HepG2 (cell line): ENCODE results near the gene TRPC3. TPM values are rescaled to one million over a fixed set of nuclear protein-coding genes. Genes with fewer than 3 reads are reported as not detected.

Experiments used
- ATAC-seq: fragments of 200-7000 bp; cut with Tn5 transposase; 3 replicates; pipeline ENCODE4 v1.9.1; 2020; ENCODE audit warnings: mild to moderate bottlenecking, moderate library complexity
- BruUV-seq: library from RNA; stranded (reverse); fragments of 400-500 nt; replicated peaks from 2 replicates; lab custom pipeline; 2021; lab: Mats Ljungman, UMichigan
- CTCF ChIA-PET: fragments of 300-600 bp; formaldehyde crosslinking; extraction: SDS; loops from one replicate; lab custom pipeline; 2021; ENCODE audit warnings: low total read pairs, inconsistent platforms, low intra/inter-chr PET ratio; lab: Yijun Ruan, JAX
- POLR2A ChIA-PET: fragments of 350-600 bp; sonication (Branson Sonifier 250); formaldehyde crosslinking; loops from one replicate; lab custom pipeline; 2020; ENCODE audit warnings: antibody characterized with exemption, inconsistent platforms; lab: Yijun Ruan, JAX
- DNase-seq: peaks from one replicate; pipeline ENCODE4 v3.0.0-alpha.2; 2015; ENCODE audit warnings: low spot score
- FAIRE-seq: peaks from 3 replicates; lab custom pipeline; 2011; peaks lifted over from hg19 to GRCh38; lab: Jason Lieb, UNC
- H2AFZ ChIP-seq: one replicate; pipeline ENCODE4 v1.6.1; 2011; ENCODE audit warnings: low read length, inconsistent platforms
- H3K27ac ChIP-seq: fragments of 300-600 bp; 3 replicates; pipeline ENCODE4 v1.8.0; 2011; ENCODE audit warnings: mixed run types, mild to moderate bottlenecking, mixed read lengths, low read length, inconsistent platforms; ENCODE audit not compliant: insufficient read depth; ENCODE audit errors: extremely low read length
- H3K27me3 ChIP-seq, 2 experiments: fragments of 200-600 bp in 1 of 2; 2 replicates in 1 of 2; 3 replicates in 1 of 2; pipeline versions ENCODE4 v1.6.0 to v1.8.0; 2011; ENCODE audit warnings: low read length in 2 of 2, mild to moderate bottlenecking in 2 of 2, moderate library complexity in 2 of 2, inconsistent platforms in 1 of 2; ENCODE audit not compliant: insufficient read depth in 2 of 2, control insufficient read depth in 1 of 2
- H3K36me3 ChIP-seq, 2 experiments: fragments of 200-600 bp in 1 of 2; replicated peaks in 1 of 2; 2 replicates in 1 of 2; 3 replicates in 1 of 2; pipeline versions ENCODE4 v1.5.1 to v1.8.0; 2011; ENCODE audit warnings: low read length in 2 of 2, inconsistent platforms in 1 of 2; ENCODE audit not compliant: insufficient read depth in 2 of 2, control insufficient read depth in 1 of 2
- H3K4me1 ChIP-seq: 2 replicates; pipeline ENCODE4 v1.5.1; 2012; ENCODE audit warnings: low read length, inconsistent platforms; ENCODE audit not compliant: insufficient read depth
- H3K4me2 ChIP-seq: 2 replicates; pipeline ENCODE4 v1.6.0; 2011; ENCODE audit warnings: low read depth, low read length, inconsistent platforms
- H3K4me3 ChIP-seq, 3 experiments: fragments of 200-600 bp in 1 of 3; sonication (generic), shearing (Covaris generic) in 1 of 3; replicated peaks in 1 of 3; 2 replicates each; pipeline ENCODE4 v1.5.1; 2011 to 2016; ENCODE audit warnings: low read length in 3 of 3, inconsistent platforms in 2 of 3, low read depth in 2 of 3, mild to moderate bottlenecking in 2 of 3, control low read depth in 1 of 3, mixed read lengths in 1 of 3; ENCODE audit not compliant: insufficient read depth in 1 of 3
- H3K79me2 ChIP-seq: one replicate; pipeline ENCODE4 v1.6.1; 2011; ENCODE audit warnings: low read length, inconsistent platforms; ENCODE audit not compliant: insufficient read depth
- H3K9ac ChIP-seq: 2 replicates; pipeline ENCODE4 v1.6.0; 2011; ENCODE audit warnings: mild to moderate bottlenecking, low read depth, low read length, inconsistent platforms; ENCODE audit not compliant: insufficient read depth
- H3K9me3 ChIP-seq: 2 replicates; pipeline ENCODE4 v1.5.1; 2012; ENCODE audit warnings: mild to moderate bottlenecking, low read length
- H4K20me1 ChIP-seq: 2 replicates; pipeline ENCODE4 v1.6.0; 2011; ENCODE audit warnings: inconsistent platforms, mild to moderate bottlenecking, low read length, moderate library complexity; ENCODE audit not compliant: insufficient read depth
- ATF7 ChIP-seq, 2 experiments: fragments of 450-650 bp in 1 of 2; sonication (generic) in 1 of 2; formaldehyde crosslinking in 1 of 2; IDR thresholded peaks; 2 replicates each; pipeline versions ENCODE4 v1.4.0 to v1.6.1; 2016 to 2020; ENCODE audit warnings: antibody characterized with exemption in 1 of 2, mild to moderate bottlenecking in 1 of 2, missing genetic modification reagents in 1 of 2
- EEA1 ChIP-seq: sonication (generic); formaldehyde crosslinking; IDR thresholded peaks from 2 replicates; pipeline ENCODE4 v1.5.1; 2020; ENCODE audit warnings: mild to moderate bottlenecking, missing genetic modification reagents, borderline replicate concordance
- KLF16 ChIP-seq, 2 experiments: sonication (generic) in 1 of 2; formaldehyde crosslinking in 1 of 2; IDR thresholded peaks; 2 replicates each; pipeline versions ENCODE4 v1.6.1 to v1.8.0; 2016 to 2023; ENCODE audit warnings: missing genetic modification reagents in 2 of 2, missing compliant biosample characterization in 1 of 2
- MYNN ChIP-seq: sonication (generic); formaldehyde crosslinking; IDR thresholded peaks from 2 replicates; pipeline ENCODE4 v1.4.0; 2020; ENCODE audit warnings: mild to moderate bottlenecking, low read depth, missing genetic modification reagents
- NCOR1 ChIP-seq: fragments of 200-600 bp; sonication (generic); IDR thresholded peaks from 2 replicates; pipeline ENCODE4 v1.7.0; 2017; ENCODE audit warnings: antibody characterized with exemption, low read length, borderline replicate concordance
- SPEN ChIP-seq: sonication (generic); formaldehyde crosslinking; IDR thresholded peaks from 2 replicates; pipeline ENCODE4 v1.5.1; 2020; ENCODE audit warnings: low read depth, mild to moderate bottlenecking, missing genetic modification reagents
- TAF15 ChIP-seq: fragments of 200-400 bp; formaldehyde crosslinking; IDR thresholded peaks from one replicate; pipeline ENCODE4 v1.6.1; 2018; ENCODE audit warnings: mild to moderate bottlenecking, low read depth, low read length; ENCODE audit not compliant: poor library complexity, severe bottlenecking
- ZFP62 ChIP-seq: sonication (generic); formaldehyde crosslinking; IDR thresholded peaks from 2 replicates; pipeline ENCODE4 v1.4.0; 2020; ENCODE audit warnings: missing genetic modification reagents
- ZFP82 ChIP-seq: sonication (generic); formaldehyde crosslinking; IDR thresholded peaks from 2 replicates; pipeline ENCODE4 v1.5.1; 2020; ENCODE audit warnings: mild to moderate bottlenecking, missing genetic modification reagents, borderline replicate concordance
- ZNF256 ChIP-seq: sonication (generic); formaldehyde crosslinking; conservative IDR thresholded peaks from 2 replicates; pipeline ENCODE4 v1.4.0; 2020; ENCODE audit warnings: missing genetic modification reagents
- ZNF331 ChIP-seq: sonication (generic); formaldehyde crosslinking; IDR thresholded peaks from 2 replicates; pipeline ENCODE4 v1.4.0; 2020; ENCODE audit warnings: missing genetic modification reagents
- WGBS: methylation state at CpG from one replicate; pipeline ENCODE4 v1.1.6; 2017; ENCODE audit warnings: low lambda C conversion rate; 5-methylcytosine and 5-hydroxymethylcytosine counted together
- in situ Hi-C: cut with HindIII; loops from 2 replicates; pipeline ENCODE4 v1.10.0; 2017; ENCODE audit warnings: low pct_unique_long_range_greater_than_20kb; ENCODE audit not compliant: extremely low pct_ligation_motif_present
- intact Hi-C: fragments of 100-400 bp; cut with micrococcal nuclease; formaldehyde crosslinking; loops from one replicate; pipeline ENCODE4 v1.10.0; 2022; ENCODE audit not compliant: unreplicated experiment
- polyA plus RNA-seq, 8 experiments: library from polyadenylated mRNA; depleted of rRNA in 3 of 8; stranded (reverse) in 7 of 8; unstranded in 1 of 8; fragments of >200 nt; fragmentation: Illumina TruSeq in 4 of 8; extraction: Trizol in 4 of 8; gene quantifications; 2 replicates each; pipeline versions ENCODE4 v1.2.1 to v1.2.3, GENCODE V29; 2011 to 2016; ENCODE audit warnings: low read depth in 4 of 8, missing spikeins in 1 of 8, mixed read lengths in 1 of 8; ENCODE audit not compliant: insufficient read depth in 1 of 8
- total RNA-seq, 5 experiments: library from RNA; depleted of rRNA; stranded (reverse); fragments of >200 nt; fragmentation: Illumina TruSeq; extraction: Trizol; gene quantifications; 2 replicates each; pipeline ENCODE4 v1.2.3, GENCODE V29; 2016; ENCODE audit warnings: low read depth in 1 of 5
- TF ChIP-seq, protein P1 (sequence below): IDR thresholded peaks from 2 replicates; pipeline ENCODE4 v1.6.1; 2016; ENCODE audit warnings: mild to moderate bottlenecking
- TF ChIP-seq, protein P2 (sequence below): sonication (generic); formaldehyde crosslinking; conservative IDR thresholded peaks from 2 replicates; pipeline ENCODE4 v1.4.0; 2020; ENCODE audit warnings: missing genetic modification reagents
- TF ChIP-seq, protein P3 (sequence below): sonication (generic); formaldehyde crosslinking; IDR thresholded peaks from 2 replicates; pipeline ENCODE4 v1.5.1; 2020; ENCODE audit warnings: missing genetic modification reagents, mild to moderate bottlenecking, borderline replicate concordance
- TF ChIP-seq, protein P4 (sequence below): sonication (generic); formaldehyde crosslinking; IDR thresholded peaks from 2 replicates; pipeline ENCODE4 v1.8.0; 2022; ENCODE audit warnings: mild to moderate bottlenecking, missing genetic modification reagents, borderline replicate concordance

Gene TRPC3
- total and polyA plus RNA-seq, 2 of the 13 experiments (the other 11 are each of a cell fraction or from before 2014, with no cell fraction given), result not detected

DNA sequence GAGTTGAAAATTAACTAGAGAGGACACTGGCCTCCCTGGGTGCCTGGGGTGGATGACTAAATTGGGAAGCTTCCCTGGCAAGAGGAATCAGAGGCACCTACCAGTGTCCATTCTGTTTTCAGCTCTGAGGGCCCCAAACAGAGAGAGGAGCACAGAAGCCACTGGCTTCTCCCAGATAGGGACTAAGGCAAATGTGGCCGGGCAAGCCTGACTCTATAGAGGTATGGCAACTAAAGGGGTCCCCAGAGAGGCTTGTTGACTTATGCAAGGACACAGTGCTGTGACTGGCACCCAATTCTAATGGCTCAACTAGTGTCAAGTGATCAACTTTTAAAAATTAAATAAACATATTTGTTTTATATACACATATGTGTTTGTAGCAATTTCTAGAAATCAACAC lies 17.2 kb downstream of the TRPC3 start (continued):
- TF ChIP-seq, protein P1, sequence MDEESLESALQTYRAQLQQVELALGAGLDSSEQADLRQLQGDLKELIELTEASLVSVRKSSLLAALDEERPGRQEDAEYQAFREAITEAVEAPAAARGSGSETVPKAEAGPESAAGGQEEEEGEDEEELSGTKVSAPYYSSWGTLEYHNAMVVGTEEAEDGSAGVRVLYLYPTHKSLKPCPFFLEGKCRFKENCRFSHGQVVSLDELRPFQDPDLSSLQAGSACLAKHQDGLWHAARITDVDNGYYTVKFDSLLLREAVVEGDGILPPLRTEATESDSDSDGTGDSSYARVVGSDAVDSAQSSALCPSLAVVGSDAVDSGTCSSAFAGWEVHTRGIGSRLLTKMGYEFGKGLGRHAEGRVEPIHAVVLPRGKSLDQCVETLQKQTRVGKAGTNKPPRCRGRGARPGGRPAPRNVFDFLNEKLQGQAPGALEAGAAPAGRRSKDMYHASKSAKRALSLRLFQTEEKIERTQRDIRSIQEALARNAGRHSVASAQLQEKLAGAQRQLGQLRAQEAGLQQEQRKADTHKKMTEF (CRISPR knock-in tag), result no peak
- TF ChIP-seq NCOR1, result no peak

DNA sequence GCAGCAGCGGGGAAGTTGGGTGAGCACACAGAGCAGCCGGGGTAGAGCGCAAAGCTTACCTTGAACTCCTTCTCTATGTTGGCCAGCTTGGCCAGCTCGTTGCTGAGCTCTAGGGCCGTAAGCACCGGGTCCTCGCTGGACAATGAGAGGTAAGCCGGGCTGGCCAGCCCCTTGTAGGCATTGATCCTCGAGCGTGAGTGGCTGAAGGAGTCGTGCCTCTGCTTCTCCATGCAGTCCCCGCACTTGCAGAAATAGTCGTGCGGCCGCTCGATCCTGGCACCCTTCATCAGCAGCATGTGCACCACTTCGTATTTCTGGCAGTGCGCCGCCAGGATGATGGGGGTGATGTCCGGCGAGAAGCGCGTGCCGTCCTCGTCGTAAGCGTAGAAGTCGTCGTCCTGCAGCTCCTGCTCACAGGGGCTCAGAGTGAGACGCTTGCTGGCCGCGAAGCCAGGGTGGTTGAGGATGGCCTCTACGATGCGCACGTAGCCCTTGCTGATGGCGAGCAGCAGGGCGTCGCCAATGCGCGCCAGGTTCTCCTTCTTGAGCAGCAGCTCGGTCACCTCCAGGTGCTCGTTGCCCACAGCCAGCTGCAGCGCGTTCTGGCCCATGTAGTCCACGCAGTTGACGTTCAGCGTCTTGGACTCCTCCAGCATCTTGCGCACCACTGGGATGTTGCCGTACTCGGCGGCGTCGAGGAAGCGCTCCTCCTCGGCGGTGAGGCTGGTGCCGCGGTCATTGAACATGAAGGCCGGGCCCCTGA lies 19.5 kb downstream of the TRPC3 start:
- Histone ChIP-seq H3K27ac (no peak overlapping the region), H3K4me2 (no peak overlapping the region), H3K9ac (no peak overlapping the region), H3K9me3 (no peaks in the 10 kb centered on the region), H3K4me3 (no peak overlapping the region), H3K79me2 (no peaks in the 10 kb centered on the region), H3K36me3 (no peaks in the 10 kb centered on the region), H2AFZ (no peak overlapping the region), H4K20me1 (no peaks in the 10 kb centered on the region), H3K4me1 (no peaks in the 10 kb centered on the region), H3K27me3 (no peaks in the 10 kb centered on the region; a peak in 1 of 5 replicates)
- BruUV-seq, result no TSS peak
- intact Hi-C loops (no loop called here), in situ Hi-C loops (no loop called here)
- no peak for ATAC-seq
- no peak for DNase-seq
- 74% methylated on average over 44 of the region's 59 CpGs for WGBS
- FAIRE-seq, result no peak
- CTCF ChIA-PET, result no interaction called here
- POLR2A ChIA-PET, result no interaction called here
- TF ChIP-seq ZNF331 (CRISPR knock-in tag), result no peak
- TF ChIP-seq SPEN (CRISPR knock-in tag), result no peak
- TF ChIP-seq MYNN, result no peak
- TF ChIP-seq, protein P2, sequence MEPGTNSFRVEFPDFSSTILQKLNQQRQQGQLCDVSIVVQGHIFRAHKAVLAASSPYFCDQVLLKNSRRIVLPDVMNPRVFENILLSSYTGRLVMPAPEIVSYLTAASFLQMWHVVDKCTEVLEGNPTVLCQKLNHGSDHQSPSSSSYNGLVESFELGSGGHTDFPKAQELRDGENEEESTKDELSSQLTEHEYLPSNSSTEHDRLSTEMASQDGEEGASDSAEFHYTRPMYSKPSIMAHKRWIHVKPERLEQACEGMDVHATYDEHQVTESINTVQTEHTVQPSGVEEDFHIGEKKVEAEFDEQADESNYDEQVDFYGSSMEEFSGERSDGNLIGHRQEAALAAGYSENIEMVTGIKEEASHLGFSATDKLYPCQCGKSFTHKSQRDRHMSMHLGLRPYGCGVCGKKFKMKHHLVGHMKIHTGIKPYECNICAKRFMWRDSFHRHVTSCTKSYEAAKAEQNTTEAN (CRISPR knock-in tag), result no peak
- TF ChIP-seq EEA1 (CRISPR knock-in tag), result no peak
- TF ChIP-seq KLF16 (CRISPR knock-in tag; IDR thresholded peaks at IDR 0.05), result no peak
- TF ChIP-seq ZFP62, result no peak
- TF ChIP-seq TAF15, result no peak
- TF ChIP-seq ZFP82 (CRISPR knock-in tag), result no peak
- TF ChIP-seq ZNF256 (CRISPR knock-in tag), result no peak
- TF ChIP-seq, protein P3, sequence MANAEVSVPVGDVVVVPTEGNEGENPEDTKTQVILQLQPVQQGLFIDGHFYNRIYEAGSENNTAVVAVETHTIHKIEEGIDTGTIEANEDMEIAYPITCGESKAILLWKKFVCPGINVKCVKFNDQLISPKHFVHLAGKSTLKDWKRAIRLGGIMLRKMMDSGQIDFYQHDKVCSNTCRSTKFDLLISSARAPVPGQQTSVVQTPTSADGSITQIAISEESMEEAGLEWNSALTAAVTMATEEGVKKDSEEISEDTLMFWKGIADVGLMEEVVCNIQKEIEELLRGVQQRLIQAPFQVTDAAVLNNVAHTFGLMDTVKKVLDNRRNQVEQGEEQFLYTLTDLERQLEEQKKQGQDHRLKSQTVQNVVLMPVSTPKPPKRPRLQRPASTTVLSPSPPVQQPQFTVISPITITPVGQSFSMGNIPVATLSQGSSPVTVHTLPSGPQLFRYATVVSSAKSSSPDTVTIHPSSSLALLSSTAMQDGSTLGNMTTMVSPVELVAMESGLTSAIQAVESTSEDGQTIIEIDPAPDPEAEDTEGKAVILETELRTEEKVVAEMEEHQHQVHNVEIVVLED, result no peak
- TF ChIP-seq ATF7 (IDR thresholded peaks at IDR 0.05), result no peak
- TF ChIP-seq ATF7 (CRISPR knock-in tag; IDR thresholded peaks at IDR 0.05), result no peak
- TF ChIP-seq, protein P4, sequence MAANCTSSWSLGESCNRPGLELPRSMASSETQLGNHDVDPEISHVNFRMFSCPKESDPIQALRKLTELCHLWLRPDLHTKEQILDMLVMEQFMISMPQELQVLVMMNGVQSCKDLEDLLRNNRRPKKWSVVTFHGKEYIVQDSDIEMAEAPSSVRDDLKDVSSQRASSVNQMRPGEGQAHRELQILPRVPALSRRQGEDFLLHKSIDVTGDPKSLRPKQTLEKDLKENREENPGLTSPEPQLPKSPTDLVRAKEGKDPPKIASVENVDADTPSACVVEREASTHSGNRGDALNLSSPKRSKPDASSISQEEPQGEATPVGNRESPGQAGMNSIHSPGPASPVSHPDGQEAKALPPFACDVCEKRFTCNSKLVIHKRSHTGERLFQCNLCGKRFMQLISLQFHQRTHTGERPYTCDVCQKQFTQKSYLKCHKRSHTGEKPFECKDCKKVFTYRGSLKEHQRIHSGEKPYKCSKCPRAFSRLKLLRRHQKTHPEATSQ (CRISPR knock-in tag), result no peak
